ENCODE results near the gene NBDY. TPM values are rescaled to one million over a fixed set of nuclear protein-coding genes. Genes with fewer than 3 reads are reported as not detected.

NBDY gene
- total RNA-seq, 1 donor from 2014 or later = 29.3 TPM

DNA sequence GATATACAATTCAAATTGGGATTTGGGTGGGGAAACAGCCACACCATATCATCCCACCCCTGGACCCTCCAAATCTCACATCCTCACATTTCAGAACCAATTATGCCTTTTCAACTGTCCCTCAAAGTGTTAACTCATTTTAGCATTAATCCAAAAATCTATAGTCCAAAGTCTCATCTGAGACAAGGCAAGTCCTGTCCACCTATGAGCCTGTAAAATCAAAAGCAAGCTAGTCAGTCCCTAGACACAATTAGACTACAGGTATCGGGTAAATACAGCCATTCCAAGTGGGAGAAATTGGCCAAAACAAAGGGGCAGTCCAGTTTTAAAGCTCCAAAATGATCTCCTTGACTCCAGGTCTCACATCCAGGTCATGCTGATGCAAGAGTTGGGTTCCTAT lies 128.0 kb downstream of the NBDY start:
- H3K4me3 Mint-ChIP-seq = no peak overlapping the region
- intact Hi-C loops (cut with micrococcal nuclease) = no loop called here
- H3K4me1 Mint-ChIP-seq (ENCODE audit: low read depth) = no peaks in the 10 kb centered on the region
- H3K36me3 Mint-ChIP-seq (ENCODE audit: low read depth) = no peaks in the 10 kb centered on the region
- DNase-seq (ENCODE audit: low spot score) = no peak
- H3K27me3 Mint-ChIP-seq (ENCODE audit: insufficient read depth) = no peaks in the 10 kb centered on the region
- no peaks in the 10 kb centered on the region for H3K9me3 Mint-ChIP-seq
- no peak overlapping the region for H3K27ac Mint-ChIP-seq

DNA sequence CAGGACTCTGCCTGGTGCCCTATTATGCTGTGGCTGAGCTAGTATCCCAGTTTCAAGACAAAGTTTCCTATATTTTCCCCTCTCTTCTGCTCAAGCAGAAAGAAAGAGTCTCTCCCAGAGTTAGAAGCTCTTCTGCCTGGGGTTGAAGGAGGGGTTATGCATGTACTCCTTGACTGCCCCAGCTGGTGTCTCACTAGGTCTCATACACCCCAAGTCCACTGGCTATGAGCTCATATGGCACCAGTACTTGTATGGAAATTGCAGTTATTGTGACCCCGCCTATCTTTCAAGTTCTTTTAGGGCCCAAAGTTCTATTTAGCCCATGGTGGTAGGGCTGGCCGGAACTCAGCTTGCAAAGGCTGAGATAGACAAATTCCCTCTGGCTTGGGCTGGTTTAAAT lies 131.8 kb downstream of the NBDY start:
- Mint-ChIP-seq H3K36me3 (ENCODE audit: low read depth) (no peaks in the 10 kb centered on the region), H3K27ac (no peak overlapping the region), H3K9me3 (no peaks in the 10 kb centered on the region), H3K27me3 (ENCODE audit: insufficient read depth) (no peaks in the 10 kb centered on the region), H3K4me3 (no peak overlapping the region), H3K4me1 (ENCODE audit: low read depth) (no peaks in the 10 kb centered on the region)
- intact Hi-C loops (cut with micrococcal nuclease) = no loop called here
- DNase-seq (ENCODE audit: low spot score) = no peak

Other genes with a start within 250 kb of the NBDY start
- gene UBQLN2, start 165.6 kb upstream of the NBDY start, total RNA-seq = 38.3 and 41.3 TPM in 2 replicates